Esophagus squamous epithelium (tissue), 4 donors: Measurements from ENCODE around the gene PELI1.

Experiments used
- POLR2A ChIP-seq, 4 donors: fragments of 450-650 bp; IDR thresholded peaks; one replicate each; pipeline ENCODE4 v1.6.1; 2017; ENCODE audit warnings: antibody characterized with exemption in 4 of 4, mild to moderate bottlenecking in 4 of 4, moderate library complexity in 3 of 4
- TF ChIP-seq, protein P1 (sequence below), 6 experiments: fragments of 450-650 bp in 4 of 6; fragments of 200-600 bp in 2 of 6; sonication (generic) in 2 of 6; IDR thresholded peaks; one replicate each; pipeline ENCODE4 v1.5.1; 2016 to 2019; ENCODE audit warnings: antibody characterized with exemption in 6 of 6, mild to moderate bottlenecking in 4 of 6, moderate library complexity in 4 of 6

- no peak for TF ChIP-seq POLR2A (IDR thresholded peaks at IDR 0.05)
- TF ChIP-seq, protein P1, sequence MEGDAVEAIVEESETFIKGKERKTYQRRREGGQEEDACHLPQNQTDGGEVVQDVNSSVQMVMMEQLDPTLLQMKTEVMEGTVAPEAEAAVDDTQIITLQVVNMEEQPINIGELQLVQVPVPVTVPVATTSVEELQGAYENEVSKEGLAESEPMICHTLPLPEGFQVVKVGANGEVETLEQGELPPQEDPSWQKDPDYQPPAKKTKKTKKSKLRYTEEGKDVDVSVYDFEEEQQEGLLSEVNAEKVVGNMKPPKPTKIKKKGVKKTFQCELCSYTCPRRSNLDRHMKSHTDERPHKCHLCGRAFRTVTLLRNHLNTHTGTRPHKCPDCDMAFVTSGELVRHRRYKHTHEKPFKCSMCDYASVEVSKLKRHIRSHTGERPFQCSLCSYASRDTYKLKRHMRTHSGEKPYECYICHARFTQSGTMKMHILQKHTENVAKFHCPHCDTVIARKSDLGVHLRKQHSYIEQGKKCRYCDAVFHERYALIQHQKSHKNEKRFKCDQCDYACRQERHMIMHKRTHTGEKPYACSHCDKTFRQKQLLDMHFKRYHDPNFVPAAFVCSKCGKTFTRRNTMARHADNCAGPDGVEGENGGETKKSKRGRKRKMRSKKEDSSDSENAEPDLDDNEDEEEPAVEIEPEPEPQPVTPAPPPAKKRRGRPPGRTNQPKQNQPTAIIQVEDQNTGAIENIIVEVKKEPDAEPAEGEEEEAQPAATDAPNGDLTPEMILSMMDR (IDR thresholded peaks at IDR 0.05): no peak
Measured at GRCh38 chr2:64126601-64127000, 17.6 kb downstream of the PELI1 start.
